Nephron progenitor cell (in vitro differentiated cells): ENCODE data around the gene PDZD8.

Experiments
- DNase-seq: peaks from one replicate; pipeline ENCODE4 v3.0.0; 2021
- H3K27ac Mint-ChIP-seq: 2 replicates; pipeline ENCODE4 v1.8.0; 2021; ENCODE audit warnings: mild to moderate bottlenecking, moderate library complexity, mixed read lengths
- H3K27me3 Mint-ChIP-seq: 2 replicates; pipeline ENCODE4 v1.8.0; 2021; ENCODE audit warnings: mild to moderate bottlenecking, low read depth, mixed read lengths; ENCODE audit not compliant: poor library complexity
- H3K36me3 Mint-ChIP-seq: 2 replicates; pipeline ENCODE4 v1.8.0; 2021; ENCODE audit warnings: low read depth, mixed read lengths
- H3K4me1 Mint-ChIP-seq: 2 replicates; pipeline ENCODE4 v1.8.0; 2021; ENCODE audit warnings: mixed read lengths
- H3K4me3 Mint-ChIP-seq: 2 replicates; pipeline ENCODE4 v1.8.0; 2021; ENCODE audit warnings: mild to moderate bottlenecking, moderate library complexity, mixed read lengths
- H3K9me3 Mint-ChIP-seq: 2 replicates; pipeline ENCODE4 v1.8.0; 2021; ENCODE audit warnings: mild to moderate bottlenecking, moderate library complexity, mixed read lengths
- CTCF ChIP-seq: fragments of 200-600 bp; sonication (generic); IDR thresholded peaks from 2 replicates; pipeline ENCODE4 v1.5.0; 2021; ENCODE audit warnings: antibody characterized with exemption

PDZD8 gene

GRCh38 chr10:117342641-117343040, 32.6 kb downstream of the PDZD8 start:
- TF ChIP-seq CTCF, result no peak
- Mint-ChIP-seq H3K4me3 (no peak overlapping the region), H3K4me1 (peaks cover 14% of the 10 kb centered on the region), H3K27ac (no peak overlapping the region), H3K9me3 (no peaks in the 10 kb centered on the region), H3K27me3 (no peaks in the 10 kb centered on the region), H3K36me3 (peaks cover 12% of the 10 kb centered on the region)
- DNase-seq, result no peak

DNA sequence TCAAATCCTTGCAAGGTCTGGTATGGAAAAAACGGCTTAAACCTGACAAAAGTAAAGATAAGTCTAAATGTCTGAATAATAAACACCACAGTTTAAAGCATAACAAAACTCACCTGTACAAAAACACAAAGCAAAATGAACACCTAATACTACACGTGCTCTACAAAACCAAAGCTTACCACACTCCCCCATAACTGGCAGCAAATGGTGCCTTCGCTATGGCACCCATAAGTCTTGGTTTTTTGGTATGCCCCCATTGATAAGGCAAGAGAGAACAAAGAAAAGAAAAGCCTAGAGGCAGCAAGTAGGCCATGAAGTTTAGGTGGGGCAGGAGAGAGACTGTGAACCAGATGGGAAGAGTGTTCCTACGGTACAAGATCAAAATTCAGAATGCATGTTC, 34.2 kb downstream of the PDZD8 start:
- Mint-ChIP-seq H3K9me3 (no peaks in the 10 kb centered on the region), H3K4me3 (no peak overlapping the region), H3K36me3 (peaks cover 21% of the 10 kb centered on the region), H3K27ac (no peak overlapping the region), H3K27me3 (no peaks in the 10 kb centered on the region), H3K4me1 (peaks cover 9% of the 10 kb centered on the region)
- no peak for TF ChIP-seq CTCF
- DNase-seq, result no peak

GRCh38 chr10:117339979-117340378, 35.3 kb downstream of the PDZD8 start:
- H3K9me3 Mint-ChIP-seq, result peaks cover 3% of the 10 kb centered on the region
- peaks cover 2% of the 10 kb centered on the region for H3K4me1 Mint-ChIP-seq
- peaks cover 29% of the 10 kb centered on the region for H3K36me3 Mint-ChIP-seq
- H3K4me3 Mint-ChIP-seq, result no peak overlapping the region
- TF ChIP-seq CTCF, result no peak
- H3K27ac Mint-ChIP-seq, result no peak overlapping the region
- no peaks in the 10 kb centered on the region for H3K27me3 Mint-ChIP-seq
- DNase-seq, result no peak

DNA sequence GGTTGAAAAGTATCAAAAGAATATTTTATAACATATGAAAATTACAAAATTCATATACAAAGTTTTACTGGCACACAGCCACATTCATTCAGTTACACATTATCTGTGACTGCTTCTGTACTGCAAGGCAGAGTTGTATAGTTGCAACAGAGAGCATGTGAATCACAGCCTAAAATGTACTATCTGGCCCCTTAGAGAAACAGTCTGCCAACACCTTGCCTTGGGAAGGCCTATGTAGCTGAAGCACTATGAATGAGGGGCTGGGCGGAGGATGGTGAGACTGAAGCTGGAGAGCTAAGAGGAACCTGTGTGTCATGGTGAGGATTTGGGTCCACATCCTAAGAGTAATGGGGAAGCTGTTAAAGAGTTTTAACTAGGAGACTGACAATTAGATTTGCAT, 35.7 kb downstream of the PDZD8 start:
- Mint-ChIP-seq H3K36me3 (peaks cover 31% of the 10 kb centered on the region), H3K4me3 (no peak overlapping the region), H3K4me1 (no peaks in the 10 kb centered on the region), H3K9me3 (peaks cover 7% of the 10 kb centered on the region), H3K27me3 (no peaks in the 10 kb centered on the region), H3K27ac (no peak overlapping the region)
- TF ChIP-seq CTCF, result no peak
- DNase-seq, result no peak

DNA sequence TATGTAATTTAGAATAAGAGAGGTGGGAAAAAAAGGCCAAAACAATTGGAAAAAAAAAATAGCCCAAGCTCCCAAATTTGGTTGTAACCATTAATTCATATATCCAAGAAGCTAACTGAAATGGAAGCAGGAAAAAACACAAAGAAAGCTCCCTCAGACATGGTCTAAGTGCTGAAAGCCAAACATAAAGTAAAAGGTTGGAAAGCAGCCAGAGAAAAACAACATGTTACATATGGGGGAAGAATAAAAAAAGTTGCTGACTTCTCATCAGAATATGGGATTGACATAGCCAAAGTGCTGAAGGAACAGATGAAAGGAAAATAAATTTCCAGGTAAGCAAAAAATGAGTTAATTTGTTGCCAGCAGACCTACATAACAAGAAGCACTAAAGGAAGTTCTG, 40.3 kb downstream of the PDZD8 start:
- no peak for TF ChIP-seq CTCF
- peaks cover 10% of the 10 kb centered on the region for H3K4me1 Mint-ChIP-seq
- H3K27me3 Mint-ChIP-seq, result no peaks in the 10 kb centered on the region
- H3K36me3 Mint-ChIP-seq, result peaks cover 43% of the 10 kb centered on the region
- H3K27ac Mint-ChIP-seq, result no peak overlapping the region
- no peak for DNase-seq
- H3K4me3 Mint-ChIP-seq, result no peak overlapping the region
- H3K9me3 Mint-ChIP-seq, result peaks cover 16% of the 10 kb centered on the region

DNA sequence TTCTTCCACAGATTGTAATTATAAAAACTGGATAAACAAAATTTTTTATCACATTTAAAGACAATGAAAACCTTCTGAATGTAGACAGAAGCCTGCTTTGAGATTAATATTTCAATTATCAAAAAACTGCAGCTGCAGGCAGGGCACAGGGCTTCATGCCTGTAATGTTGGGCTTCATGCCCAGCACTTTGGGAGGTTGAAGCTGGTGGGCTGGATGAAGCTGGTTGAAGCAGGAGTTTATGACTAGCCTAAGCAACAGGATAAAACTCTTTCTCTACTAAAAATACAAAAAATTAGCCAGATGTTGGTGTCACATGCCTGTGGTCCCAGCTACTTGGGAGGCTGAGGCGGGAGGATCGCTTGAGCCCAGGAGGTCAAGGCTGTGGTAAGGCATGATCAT, 41.2 kb downstream of the PDZD8 start:
- H3K4me1 Mint-ChIP-seq, result peaks cover 10% of the 10 kb centered on the region
- no peak for TF ChIP-seq CTCF
- H3K27me3 Mint-ChIP-seq, result no peaks in the 10 kb centered on the region
- no peak for DNase-seq
- no peak overlapping the region for H3K4me3 Mint-ChIP-seq
- H3K9me3 Mint-ChIP-seq, result peaks cover 16% of the 10 kb centered on the region
- H3K36me3 Mint-ChIP-seq, result peaks cover 47% of the 10 kb centered on the region
- no peak overlapping the region for H3K27ac Mint-ChIP-seq
